GM19035 (cell line): ENCODE results near the gene SEC14L6.
"Not testable (repeated sequence)": the region's sequence is repeated elsewhere in the genome, so short reads cannot be mapped to it uniquely, and the experiment has no call there.

Experiments used
- ATAC-seq: cut with Tn5 transposase; IDR thresholded peaks from one replicate; pipeline ENCODE4 v1.9.1; 2021; ENCODE audit not compliant: unreplicated experiment

SEC14L6 gene

DNA sequence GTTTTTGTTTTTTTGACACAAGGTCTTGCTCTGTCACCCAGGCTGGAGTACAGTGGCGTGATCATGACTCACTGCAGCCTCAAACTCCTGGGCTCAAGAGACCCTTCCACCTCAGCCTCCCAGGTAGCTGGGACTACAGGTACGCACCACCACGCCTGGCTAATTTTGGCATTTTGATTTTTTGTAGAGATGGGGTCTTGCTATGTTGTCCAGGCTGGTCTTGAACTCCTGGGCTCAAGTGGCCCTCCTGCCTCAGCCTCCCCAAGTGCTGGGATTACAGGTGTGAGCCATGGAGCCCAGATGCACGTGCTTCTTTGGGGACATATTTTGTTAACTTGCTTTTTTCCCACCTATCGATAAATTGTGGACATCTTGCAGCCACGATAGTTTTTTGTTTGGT is 20.7 kb upstream of the SEC14L6 start:
- ATAC-seq, result not testable (repeated sequence)

DNA sequence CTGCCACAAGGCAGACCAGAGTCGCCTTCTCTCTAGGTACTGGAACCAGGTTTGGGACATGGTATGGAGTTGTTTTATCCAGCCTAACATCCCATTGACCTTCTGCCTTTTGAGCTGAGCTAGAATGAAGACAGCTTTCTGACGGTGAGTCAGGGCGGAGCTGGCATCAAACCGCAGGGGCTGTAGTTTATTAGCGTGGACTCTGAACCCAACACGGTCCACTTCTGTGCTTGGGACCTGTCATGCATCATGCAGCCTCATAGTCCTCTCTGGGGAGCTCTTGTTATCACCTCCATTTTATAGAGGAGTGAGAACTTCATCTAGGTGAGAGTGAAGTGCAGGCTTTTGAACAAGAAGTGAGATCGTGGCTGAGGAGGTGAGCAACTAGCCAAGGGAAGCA is 19.6 kb upstream of the SEC14L6 start:
- ATAC-seq, result no peak

DNA sequence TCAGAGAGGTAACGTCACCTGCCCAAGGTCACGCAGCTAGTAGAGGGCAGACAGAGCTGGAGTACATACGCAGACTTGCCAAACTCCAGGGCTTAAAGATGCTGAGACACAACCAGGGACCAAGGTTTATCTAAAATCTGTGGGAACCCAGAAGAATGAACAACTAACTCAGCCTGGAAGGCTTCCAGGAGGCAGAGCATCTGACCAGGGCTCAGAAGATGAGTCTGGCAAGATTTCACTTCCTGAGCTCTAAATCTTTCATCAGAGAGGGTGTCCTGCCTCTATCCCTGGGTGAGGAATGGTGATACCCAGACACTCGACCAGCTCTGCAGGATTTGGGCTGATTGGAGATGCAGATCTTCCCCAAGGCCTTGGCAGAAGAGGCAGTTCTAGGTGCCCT is 18.8 kb upstream of the SEC14L6 start:
- ATAC-seq, result no peak

DNA sequence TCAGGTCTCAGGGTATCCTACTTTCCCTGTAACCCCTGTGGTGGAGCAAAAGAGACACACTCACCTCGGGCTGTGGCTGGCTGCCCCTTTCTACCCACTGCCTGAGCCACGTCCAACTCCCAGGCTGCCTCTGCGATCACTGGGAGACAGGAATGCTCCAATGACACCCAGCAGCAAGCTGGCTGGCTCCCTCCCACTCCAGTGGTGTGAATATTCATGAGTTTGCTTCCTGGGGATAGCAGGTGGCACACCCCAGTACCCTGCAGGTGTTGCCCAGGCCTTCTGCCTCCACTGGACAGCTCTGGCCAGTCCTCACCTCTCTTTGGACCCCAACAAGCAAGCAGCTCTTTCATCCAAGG is 18.2 kb upstream of the SEC14L6 start:
- ATAC-seq, result no peak

DNA sequence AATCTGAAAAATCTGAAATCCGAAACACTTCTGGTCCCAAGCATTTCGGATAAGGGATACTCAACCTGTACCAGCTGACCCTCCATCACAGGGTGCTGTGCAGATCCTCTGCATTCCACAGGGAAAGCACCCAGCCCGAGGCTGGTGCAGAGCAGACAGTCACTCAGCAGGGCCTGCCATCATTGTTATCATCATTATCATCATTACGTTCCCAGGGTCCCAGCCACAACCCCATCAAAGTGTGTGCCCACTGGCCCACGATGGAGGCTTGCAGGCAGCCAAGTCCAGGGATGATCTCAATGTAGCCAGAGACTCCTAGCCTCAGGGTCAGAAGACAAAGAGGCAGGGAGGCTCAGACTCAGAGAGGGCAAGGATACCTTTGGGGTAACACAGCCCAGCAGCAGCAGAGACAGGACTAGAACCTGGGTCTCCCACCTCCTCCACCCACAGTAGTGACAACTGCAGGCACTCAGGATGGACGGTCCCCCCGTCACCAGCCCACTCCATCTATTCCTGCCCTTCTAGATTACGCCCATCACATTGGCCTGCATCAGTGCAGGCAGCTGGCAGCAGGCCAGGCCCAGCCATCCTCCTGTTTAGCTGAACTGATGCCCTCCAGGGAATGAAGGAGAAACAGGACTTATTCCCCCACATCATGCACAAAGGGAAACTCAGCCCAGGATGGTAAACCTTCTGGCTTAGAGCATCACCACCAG is 17.7 kb upstream of the SEC14L6 start:
- no peak for ATAC-seq

DNA sequence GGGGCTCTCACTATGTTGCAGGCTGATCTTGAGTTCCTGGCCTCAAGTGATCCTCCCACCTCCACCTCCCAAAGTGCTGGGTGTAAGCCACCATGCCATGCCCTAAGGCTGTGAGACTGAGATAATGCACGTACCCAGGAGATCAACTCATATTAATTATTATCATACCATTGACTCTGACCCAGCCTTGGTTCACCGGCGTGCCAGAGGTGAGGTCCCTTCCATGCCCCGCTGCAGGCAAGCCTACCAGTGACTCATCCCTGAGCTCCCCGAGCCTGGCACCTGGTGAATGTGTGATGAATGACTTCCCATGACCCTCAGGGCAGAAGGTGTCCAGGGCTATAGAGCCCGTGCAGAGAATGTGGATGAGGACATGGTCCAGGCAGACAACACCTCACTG is 15.8 kb upstream of the SEC14L6 start:
- ATAC-seq, result no peak

DNA sequence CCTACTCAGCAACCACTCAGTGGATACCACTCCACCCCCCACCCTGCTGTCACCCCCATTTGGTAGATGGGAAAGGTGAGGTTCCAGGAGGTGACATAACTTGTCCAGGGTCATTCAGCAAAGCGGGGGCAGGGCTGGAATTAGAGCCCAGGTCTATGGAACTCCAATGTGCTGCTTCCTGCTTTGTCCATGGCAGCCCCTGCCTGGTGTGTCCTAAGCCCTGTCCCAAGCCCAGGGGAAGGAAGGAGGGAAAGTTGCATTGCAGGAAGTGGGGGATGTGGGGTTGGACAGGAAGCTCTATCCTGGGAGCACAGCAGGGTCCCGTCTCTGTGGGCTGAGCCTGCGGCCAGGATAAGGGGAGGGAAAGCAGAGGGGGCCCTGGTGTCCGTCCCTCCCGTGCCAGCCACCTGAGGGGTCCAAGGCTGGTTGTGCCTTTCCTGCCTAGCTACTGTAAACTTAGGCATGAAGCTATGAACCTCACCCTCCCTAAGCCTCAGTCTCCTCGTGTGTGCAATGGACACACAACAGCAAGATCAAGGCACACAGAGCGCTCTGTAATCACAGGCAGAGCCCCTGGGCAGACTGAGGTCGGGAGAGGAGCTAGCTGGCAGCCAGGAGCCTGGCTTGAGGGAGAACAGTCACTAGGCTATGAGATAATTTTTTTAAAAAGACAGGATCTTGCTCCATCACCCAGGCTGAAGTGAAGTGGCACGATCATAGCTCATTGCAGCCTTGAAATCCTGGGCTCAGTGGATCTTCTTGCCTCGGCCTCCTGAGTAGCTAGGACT is 15.1 kb upstream of the SEC14L6 start:
- no peak for ATAC-seq

DNA sequence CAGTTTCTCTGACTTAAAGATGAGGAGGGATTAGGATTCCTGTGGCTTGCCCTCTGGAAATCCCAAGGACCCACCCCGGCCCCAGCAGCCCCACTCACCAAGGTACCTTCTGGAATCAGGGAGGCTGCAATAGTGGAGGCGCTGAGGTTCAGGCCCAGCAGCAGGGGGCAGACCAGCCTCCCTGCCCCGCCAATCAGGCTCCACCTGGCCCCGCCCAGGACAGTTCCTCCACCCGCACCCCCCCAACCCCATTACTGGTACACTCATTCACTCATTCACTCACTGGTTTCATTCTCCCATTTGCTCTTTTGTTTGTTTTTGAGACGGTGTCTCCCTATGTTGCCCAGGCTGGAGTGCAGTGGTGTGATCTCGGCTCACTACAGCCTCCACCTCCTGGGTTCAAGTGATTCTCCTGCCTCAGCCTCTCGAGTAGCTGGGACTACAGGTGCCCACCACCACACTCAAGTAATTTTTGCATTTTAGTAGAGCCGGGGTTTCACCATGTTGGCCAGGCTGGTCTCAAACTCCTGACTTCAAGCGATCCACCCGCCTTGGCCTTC is 14.2 kb upstream of the SEC14L6 start:
- ATAC-seq, result not testable (repeated sequence)

DNA sequence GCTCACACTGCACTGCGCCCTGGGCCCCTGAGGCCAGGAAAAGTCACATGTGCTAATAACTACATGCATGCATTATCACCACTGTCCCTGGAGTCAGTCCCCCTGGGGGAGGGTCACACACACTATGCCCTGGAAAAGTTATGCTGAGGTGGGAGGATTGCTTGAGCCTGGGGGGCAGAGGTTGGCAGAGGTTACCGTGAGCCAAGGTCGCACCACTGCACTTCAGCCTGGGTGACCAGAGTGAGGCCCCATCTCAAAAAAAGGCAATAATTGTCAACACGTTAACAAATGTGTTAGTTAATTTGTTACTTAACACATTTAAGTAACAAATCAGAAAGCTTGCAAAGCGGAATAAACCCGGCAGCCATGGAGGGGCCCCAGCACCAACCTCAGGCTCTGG is 13.3 kb upstream of the SEC14L6 start:
- ATAC-seq, result no peak

DNA sequence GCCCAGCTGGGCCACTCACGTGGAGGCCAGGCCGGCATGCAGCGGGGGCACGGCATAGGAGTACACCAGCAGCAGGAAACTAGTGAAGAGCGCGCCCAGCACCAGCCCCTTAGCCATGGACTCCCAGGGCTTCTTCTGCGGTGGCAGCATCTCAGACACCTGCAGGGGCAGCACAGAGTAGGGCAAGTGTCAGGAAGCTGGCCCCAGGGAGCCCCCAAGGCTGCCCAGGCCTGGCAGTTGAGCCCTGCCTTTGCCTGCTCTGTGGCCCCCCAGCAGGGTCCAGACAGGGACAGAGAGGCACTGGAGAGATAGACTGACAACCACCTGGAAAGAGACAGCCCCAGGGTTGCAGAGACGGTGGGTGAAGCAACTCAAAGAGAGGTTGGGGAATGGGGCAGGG is 10.7 kb upstream of the SEC14L6 start:
- no peak for ATAC-seq

DNA sequence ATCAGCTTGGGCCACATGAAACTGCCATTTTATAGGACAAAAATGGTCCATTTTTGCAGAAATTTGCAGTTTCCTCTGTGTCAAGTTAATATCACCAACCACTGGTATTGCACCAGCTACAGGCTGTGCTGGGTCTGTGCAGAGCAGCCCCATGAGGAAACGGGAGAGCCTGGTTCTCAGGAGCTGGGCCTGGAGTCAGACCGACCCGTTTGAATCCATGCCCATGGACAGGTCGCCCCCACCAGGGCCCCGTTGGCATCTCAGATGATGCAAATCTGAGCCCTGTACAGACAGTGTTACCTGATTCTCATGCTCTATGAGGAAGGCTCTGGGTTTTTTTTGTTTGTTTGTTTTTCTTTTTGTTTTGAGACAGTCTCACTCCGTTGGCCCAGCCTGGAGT is 9.8 kb upstream of the SEC14L6 start:
- ATAC-seq, result no peak

DNA sequence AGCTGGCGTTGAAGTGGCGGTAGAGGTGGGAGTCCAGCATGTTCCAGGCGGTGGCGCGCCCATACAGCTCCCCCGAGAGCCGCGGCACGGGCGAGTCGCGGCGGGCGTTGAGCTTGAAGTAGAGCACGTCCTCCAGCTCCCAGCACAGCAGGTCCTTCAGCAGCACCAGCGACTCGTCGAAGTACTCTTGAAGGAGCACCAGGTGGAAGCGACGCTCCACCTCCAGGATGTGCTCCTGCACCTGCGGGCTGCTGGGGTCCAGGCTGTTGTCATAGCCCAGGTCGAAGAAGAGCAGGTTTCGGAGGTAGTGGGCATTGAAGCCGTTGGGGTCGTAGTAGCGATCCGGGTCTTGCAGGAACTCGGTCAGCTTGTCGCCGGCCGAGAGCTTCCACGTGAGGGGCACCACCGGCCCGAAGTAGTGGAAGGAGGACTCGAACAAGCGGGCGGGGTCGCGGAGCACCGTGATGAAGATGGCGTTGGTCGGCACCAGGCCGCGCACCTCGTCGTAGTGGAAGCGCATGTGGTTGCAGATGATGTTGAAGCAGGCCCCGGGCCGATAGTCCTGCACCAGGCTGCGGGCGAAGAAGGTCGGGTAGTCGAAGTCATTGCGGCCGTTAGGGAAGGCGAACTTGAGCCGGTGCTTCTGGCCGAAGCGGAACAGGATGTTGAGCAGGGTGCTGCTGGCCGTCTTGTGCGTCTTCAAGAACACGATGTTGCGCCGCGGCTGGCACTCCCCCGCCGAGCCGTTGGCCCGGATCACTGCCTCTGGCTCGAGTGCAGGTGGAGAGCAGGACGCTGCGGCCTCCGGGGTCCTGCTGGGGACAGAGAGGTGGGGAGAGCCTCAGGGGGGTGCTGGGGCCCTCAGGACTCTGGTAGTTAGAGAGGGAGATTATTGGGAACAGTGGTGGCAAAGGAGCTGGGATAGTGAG is 9.0 kb upstream of the SEC14L6 start:
- no peak for ATAC-seq

DNA sequence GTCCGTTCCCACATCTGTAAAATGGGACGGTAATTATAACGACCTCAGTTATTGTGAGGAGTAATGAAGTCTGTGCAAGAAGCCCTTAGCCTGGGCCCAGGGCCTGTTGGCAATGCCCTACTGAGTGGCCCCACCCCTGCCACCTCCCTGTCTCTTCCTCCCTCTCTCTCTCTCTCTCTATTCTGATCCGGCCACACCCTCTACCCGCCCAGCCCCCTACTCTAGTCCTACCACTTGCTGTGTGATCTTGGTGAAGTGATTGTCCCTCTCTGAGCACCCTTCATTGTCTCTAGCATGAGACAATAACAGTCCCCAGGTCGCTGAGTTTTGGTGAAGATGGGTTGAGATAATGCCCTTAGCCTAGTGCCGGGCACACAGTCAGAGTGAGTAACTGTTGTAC is 7.4 kb upstream of the SEC14L6 start:
- no peak for ATAC-seq

DNA sequence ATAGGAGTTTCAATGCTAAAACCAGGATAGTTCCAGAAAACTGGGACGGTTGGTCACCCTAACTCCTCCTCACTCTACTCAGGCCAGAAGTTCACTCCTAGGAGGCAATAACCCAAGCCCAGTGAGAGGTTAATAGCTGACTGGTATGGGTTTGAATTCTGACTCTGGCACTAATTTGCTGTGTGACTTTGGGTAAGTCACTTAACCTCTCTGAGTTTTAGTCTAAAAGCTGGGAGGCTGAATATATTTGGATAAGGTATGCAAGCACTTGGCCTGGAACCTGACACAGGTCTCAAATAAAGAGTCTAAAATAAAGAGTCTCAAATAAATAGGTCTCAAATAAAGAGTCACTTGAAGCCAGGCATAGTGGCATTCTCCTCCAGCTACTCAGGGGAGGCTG is 6.2 kb upstream of the SEC14L6 start:
- no peak for ATAC-seq

DNA sequence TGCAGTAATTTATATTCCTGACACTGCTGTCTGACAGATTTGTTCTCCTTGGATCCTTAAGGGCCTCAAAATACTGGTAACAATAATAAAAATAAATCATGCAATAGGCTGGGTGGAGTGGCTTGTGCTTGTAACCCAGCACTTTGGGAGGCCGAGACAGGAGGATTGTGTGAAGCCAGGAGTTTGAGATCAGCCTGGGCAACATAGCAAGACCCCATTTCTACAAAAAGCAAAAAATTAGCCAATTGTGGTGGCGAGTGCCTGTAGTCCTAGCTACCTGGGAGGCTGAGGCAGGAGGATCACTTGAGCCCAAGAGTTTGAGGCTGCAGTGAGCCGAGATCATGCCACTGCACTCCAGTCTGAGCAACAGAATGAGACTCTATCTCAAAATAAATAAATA is 5.3 kb upstream of the SEC14L6 start:
- ATAC-seq, result not testable (repeated sequence)

DNA sequence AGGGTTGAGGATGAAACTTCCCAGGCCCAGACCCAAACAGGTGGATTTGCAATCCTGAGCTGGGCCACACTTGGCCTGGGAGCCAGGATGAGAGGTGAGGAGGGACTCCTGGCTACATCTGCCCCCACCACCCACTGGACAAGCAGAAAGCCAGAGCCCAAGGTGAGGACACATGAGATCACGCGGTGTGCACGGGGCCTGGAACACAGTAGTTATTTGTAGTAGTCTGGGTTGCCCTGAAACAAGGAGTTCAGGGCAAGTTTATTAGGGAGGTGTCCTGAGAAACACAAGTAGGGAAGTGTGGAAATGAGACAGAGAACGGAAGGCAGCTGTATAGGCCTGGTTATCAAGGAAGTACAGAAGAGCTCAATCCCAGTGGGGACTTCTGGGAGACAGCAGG is 647 bp upstream of the SEC14L6 start:
- ATAC-seq, result no peak

DNA sequence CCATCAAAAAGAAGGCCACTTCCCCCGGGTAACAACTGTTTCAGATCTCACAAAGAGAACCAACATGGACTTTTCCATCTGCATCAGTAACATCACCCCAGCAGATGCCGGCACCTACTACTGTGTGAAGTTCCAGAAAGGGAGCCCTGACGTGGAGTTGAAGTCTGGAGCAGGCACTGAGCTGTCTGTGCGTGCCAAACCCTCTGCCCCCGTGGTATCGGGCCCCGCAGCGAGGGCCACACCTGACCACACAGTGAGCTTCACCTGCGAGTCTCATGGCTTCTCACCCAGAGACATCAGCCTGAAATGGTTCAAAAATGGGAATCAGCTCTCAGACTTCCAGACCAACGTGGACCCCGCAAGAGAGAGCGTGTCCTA is 3.7 kb downstream of the SEC14L6 start:
- ATAC-seq, result no peak

DNA sequence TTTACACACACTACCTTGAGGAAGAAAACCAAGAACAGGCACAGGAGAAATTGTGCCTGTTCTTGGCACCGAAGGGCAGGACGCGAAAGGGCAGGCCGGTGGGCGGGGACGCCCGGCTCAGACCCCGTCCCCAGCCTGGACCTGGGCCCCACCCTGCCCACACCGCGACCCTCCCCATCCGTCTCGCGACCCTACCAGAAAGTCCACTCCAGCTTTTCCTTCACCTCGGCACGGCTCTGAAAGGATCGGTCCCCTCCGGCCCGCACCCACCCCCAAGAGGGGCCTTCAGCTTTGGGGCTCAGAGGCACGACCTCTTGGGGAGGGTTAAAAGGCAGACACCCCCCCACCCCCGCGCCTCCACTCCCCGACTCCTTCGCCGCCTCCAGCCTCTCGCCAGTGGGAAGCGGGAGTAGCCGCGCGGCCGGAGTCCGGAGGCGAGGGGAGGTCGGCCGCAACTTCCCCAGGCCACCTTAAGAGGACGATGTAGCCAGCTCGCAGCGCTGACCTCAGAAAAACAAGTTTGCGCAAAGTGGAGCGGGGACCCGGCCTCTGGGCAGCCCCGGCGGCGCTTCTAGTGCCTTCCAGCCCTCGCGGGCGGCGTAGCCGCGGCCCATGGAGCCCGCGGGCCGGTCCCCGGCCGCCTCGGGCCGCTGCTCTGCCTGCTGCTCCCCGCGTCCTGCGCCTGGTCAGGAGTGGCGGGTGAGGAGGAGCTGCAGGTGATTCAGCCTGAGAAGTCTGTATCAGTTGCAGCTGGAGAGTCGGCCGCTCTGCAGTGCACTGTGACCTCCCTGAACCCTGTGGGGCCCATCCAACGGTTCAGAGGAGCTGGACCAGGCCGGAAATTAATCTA is 4.4 kb downstream of the SEC14L6 start:
- no peak for ATAC-seq

DNA sequence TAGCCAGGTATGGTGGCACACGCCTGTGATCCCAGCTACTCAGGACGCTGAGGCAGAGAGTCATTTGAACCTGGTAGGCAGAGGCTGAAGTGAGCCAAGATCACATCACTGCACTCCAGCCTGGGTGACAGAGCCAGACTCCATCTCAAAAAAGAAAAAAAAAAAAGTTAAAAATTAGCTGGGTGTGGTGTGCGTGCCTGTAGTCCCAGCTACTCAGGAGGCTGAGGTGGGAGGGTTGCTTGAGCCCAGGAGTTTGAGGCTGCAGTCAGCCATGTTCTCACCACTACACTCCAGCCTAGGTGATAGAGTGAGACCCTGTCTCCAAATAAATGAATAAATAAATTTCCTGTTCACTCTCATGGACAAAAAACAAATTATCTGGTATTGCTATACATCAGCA is 5.0 kb downstream of the SEC14L6 start:
- ATAC-seq, result not testable (repeated sequence)

DNA sequence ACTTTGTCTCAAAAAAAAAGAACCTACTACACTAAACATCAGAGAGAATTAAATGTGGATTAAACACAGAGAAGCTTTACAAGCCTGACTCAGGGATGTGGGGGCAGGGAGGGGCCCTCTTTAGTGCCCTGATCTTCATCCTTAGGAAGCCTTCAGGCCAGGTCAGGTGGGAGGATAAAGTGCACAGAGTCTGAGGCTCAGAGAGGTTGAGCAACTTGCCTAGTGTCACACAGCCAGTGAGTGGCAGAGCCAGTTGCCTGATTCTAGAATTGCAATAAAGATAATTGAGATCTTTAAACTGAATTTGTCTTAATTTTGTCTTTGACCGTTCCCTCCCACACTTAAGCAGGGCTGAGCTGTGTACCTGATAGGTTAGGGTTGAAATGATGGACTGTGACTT is 7.2 kb downstream of the SEC14L6 start:
- no peak for ATAC-seq

DNA sequence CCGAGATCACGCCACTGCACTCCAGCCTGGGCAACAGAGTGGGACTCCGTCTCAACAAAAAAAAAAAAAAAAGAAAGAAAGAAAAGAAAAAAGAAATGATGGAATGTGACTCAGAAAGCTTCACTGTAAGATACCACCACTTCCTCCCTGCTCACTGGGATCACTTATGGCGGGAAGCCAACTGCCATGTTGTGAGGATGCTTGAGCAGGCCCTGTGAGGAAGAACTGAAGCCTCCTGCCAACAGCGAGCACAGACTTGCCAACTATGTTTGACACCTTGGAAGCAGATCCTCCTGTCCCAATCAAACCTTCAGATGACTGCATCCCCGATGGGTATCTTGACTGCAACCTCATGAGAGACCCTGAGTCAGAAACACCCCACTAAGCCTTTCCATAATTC is 8.3 kb downstream of the SEC14L6 start:
- ATAC-seq, result no peak
